Medulla oblongata (tissue), 1 donor: ENCODE measurements around the gene DYNLT1.
"Not testable (repeated sequence)": the region's sequence is repeated elsewhere in the genome, so short reads cannot be mapped to it uniquely, and the experiment has no call there.

Source experiments
- DNase-seq: peaks from one replicate; pipeline ENCODE4 v3.0.0-alpha.2; 2015; ENCODE audit errors: extremely low spot score

Gene DYNLT1

DNA sequence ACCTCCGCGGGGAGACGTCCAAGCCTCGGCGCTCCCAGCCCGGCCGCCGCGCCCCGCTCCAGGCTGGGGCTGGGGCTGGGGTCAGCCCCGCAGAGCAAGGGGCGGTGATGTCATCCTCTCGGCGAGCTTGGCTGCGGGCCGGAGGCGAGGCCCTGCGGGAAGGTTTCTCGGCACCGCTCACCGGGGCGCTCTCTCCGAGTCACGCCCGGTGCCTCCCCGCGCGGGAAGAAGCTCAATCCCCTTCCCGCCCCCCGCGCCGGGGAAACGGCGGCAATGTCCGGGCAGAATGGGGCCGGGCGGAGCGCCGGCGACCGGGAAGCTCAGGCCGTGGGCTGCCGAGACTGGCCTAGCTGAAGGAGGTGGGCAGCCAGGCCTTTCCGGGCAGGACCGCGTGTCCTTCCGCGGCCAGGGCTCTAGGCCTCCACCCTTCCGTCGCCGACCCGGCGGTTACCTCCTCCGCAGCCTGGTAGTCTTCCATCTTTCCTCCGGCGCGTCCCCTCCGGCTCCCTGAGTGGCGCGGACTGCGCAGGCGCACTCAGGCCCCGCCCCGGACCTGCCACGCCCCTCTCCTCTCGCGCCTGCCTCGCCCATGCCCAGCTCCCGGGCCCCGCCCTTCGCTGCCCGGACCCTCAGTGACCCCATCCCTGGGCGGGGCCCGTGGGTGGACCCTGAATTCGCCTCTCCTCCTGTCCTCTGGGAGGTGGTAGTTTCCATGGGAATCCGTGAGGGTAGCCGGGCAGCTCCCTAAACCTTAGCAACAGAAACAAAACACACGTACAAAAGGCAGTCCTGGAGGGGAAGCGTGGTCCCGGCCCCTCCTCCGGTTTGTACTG lies at the start of gene DYNLT1:
DYNLT1 (minus strand) TSS at position 513 of the 833 bp plus-strand sequence; CDS start at position 478, 35 bp downstream.
- peak; percentile 91 for DNase-seq

DNA sequence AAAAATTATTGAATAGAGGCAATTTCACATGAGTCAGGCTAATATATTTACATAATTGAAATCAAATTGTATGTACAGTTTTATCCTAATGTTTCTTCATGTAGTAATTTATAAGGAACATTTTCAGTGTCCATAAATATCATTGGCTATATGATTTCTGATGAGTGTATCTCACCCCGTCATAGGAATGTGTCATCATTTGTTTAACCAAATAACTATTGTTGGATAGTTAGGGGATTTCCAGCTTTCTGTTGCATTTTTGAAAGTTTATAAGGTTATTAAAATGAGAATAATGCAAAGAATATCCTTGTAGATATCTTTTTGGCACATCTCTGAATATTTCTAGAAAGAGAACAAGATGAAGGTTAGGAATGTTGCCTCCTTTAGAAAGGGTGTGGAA lies 44.3 kb upstream of the DYNLT1 start:
- no peak for DNase-seq

DNA sequence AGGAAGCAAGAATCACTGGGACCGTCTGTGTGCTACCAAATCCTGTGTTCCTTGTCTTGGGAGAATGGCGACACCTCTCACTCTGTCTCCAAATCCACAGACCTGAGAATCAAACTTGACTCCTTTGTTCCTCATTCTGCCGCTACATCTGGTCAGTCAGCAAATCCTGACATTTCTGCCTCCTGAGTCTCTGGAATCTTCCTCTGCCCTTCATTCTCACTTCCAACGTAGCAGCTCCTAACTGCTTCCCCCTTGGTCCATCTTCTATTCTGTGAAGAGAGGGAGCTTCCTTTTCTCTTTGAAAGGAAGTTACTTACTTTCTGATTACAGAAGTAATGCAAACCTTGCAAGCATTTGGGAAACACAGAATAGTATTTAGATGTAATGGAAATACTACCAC lies 43.0 kb upstream of the DYNLT1 start:
- DNase-seq, result no peak

DNA sequence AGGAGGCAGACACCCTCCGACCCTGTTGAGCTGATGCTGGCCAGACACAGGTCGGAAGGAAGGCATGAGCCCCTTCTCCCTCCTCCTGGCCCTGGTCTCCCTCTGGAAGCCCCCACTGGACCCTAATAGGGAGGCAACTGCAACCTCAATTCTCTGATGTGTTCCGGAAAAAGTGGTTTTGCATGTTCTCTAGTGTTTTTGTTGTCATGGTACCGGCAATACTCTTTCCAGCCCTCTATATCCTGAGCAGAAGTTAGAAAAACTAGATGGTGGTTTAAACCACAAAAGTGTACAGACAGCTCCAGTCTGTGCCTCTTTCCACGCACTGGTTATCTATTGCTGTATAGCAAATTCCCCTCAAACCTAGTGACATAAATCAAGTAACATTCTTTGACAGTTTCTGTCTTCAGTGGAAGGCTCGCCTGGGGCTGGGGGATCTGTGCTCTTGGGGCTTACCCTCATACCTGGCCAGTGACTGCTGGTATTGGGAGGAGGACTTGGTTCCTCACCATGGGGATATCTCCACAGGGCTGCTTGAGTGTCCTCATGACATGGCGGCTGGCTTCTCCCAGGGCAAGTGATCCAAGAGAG lies 42.3 kb upstream of the DYNLT1 start:
- DNase-seq, result no peak

DNA sequence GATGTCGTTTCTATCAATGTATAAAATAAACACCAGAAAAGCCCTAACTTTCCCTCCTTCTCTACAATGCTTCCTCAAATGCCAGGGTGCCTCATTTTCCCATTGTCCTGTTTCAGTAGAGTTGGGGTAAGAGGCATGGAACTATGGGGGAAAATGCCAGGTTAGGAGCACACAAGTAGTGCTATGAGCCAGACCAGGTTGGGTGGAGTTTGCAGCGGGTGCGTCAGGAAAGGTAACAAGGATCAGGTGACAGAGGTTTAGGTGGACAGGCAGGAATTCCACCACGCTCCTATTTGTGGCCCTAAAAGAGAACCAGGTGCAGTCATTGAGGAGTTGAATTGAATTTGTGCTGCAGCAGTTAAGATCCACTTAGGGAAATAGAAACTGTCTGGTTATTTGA lies 41.8 kb upstream of the DYNLT1 start:
- DNase-seq, result no peak

DNA sequence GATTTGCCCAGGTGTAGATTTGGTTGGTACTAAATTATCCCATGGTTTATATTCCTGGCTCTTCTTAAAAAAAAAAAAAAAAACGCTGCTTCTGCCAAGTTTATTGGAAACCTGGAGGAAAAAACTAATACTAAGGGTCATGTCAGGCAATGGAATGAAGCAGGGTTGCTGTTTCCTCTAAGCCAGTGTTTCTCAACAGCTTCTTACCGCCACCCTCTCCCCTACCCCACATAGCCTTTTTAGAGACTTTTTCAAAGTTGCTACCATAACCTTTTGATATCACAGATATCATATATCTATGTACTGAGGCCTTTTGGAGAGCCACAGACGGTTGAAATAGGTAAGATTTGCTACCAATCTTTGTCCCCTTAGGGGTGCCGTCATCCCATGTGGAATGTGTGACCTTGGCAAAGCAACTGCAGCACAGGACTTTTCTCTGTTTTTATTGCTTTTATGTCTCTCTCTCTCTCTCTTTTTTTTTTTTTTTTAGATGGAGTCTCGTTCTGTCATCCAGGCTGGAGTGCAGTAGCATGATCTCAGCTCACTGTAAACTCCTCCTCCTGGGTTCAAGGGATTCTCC lies 40.3 kb upstream of the DYNLT1 start:
- DNase-seq, result no peak

DNA sequence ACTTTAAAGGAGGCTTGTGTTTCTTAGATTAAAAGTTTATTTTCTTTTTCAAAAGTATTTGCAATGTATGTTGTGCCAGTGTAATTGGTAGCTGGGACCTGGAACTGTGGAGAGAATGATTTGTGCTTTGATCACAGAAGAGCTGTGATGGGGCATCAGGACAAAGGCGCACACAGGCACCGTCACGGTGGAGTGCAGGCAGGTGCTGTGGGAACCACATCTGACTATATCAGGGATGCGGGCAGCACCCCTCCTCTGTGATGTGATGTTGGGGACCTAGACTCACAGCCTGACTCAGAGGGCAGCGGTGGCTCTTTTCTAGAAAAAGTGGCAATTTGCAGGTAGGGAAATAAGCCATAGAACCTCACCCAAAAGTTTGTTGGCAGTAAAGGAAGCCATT lies 39.8 kb upstream of the DYNLT1 start:
- DNase-seq, result no peak

DNA sequence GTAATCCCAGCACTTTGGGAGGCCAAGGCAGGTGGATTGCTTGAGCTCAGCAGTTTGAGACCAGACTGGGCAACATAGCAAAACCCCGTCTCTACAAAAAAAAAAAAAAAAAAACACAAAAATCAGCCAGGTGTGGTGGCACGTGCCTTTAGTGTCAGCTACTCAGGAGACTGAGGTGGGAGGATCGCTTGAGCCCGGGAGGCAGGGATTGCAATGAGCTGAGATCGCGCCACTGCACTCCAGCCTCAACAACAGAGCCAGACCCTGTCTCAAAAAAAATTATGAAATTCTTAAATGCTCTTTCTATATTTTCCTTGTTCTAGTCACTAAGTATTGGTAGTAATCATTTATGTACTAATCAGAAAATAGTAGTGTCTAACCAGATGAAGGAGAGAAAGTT lies 35.9 kb upstream of the DYNLT1 start:
- DNase-seq, result no peak

DNA sequence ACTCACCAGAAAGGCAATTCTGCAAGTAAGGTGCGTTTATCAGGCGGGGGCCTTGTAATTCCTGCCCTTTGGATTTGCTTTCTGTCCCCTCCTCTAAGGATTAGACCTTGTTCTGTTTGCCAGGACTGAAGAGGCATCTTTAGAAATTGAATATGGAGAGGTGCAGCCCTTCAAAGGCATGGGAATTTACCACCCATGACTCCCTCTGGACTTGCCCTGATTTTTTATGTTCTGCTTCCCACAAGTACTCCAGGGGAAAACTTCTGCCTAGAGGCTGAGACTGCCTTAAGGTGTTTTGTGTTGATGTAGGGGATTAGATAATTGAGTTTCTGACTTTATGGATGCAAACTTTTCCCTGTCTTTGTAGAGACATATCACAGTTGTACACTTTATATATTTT lies 35.5 kb upstream of the DYNLT1 start:
- DNase-seq, result no peak

DNA sequence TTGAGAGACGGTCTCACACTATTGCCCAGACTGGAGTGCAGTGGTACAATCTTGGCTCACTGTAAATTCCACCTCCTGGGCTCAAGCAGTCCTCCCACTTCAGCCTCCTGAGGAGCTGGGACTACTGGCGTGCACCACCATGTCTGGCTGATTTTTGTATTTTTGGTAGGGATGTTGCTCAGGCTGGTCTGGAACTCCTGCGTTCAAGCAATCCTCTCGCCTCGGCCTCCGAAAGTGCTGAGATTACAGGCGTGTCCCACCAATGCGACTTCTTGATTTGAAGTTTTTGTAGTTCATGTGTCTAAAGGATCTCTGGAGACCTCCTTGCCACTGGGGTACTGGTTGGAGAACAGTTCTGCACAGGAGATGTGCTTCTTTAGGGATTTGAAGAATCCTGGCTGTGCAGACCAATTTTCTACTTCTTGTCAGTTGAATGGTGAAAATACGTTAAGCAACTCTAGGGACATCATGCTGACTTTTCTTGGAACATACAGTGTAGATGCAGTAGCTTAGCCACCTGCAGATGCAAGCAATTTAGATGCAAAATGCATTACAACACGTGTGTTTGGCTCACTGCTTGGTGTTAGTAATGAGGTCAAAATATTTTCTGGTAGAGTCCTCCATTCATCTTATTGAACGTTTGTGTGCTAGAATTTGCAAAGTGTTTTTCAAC lies 33.5 kb upstream of the DYNLT1 start:
- DNase-seq, result no peak

DNA sequence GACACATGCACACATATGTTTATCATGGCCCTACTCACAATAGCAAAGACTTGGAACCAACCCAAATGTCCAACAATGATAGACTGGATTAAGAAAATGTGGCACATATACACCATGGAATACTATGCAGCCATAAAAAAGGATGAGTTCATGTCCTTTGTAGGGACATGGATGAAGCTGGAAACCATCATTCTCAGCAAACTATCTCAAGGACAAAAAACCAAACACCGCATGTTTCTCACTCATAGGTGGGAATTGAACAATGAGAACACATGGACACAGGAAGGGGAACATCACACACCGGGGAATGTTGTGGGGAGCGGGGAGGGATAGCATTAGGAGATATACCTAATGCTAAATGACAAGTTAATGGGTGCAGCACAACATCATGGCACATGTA lies 32.6 kb upstream of the DYNLT1 start:
- not testable (repeated sequence) for DNase-seq

DNA sequence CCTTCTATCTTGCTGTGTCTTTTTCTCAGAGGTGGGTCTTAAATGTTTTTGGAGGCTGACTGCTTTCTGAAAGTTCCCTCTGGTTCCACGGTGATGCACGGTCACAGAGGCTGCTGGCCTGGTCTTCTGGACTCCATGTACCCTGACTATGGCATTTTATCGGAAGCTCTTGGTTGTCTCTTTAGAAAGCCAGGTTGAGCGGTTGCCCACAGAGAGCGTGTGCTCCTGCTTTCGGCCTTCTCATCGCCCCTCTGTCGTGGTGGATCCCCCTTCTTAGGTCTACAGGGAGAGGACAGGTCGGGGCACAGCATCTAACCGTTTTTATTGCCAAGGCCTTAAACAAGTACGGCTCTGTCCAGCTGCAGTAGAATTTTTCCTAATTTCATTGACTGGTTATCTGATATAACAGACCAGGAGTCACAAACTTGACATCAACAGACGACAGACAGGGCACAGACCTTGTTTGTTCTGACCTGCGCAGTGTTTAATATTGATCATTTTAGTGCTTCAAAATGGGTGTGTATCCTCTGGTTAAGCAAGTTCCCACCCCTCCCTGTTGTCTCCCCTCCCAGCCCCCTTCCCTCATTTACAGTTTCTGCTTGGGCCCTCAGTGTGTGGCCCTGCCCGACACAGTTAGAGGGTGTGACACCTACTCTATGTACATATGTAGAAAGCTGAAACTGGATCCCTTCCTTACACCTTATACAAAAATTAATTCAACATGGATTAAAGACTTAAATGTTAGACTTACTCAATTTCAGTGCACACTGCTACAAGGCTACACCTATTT lies 30.0 kb upstream of the DYNLT1 start:
- no peak for DNase-seq

DNA sequence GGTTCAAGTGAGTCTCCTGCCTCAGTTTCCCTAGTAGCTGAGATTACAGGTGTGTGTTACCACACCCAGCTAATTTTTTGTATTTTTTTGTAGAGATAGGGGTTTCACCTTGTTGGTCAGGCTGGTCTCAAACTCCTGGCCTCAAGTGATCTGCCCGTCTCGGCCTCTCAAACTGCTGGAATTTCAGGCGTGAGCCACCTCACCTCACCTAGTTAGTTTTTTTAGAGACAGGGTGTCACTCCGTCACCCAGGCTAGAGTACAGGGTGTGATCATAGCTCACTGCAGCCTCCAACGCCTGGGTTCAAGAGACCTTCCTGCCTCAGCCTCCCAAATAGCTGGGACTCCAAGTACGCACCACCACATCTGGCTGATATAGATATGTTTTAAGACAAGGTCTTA lies 28.2 kb upstream of the DYNLT1 start:
- DNase-seq, result no peak

DNA sequence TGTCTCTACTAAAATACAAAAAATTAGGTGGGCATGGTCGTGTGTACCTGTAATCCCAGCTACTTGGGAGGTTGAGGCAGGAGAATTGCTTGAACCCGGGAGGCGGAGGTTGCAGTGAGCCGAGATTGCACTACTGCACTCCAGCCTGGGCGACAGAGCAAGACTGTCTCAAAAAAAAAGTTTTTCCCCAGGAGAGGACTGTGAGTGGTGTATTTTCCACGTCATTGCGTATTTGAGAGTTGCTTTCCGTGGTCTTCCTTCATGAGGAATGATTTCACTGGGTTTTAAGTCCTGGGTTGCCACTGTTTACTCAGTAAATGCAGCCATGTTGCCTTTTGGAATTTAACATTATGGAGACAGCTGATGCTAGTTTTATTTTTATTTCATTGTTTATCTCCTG lies 27.6 kb upstream of the DYNLT1 start:
- not testable (repeated sequence) for DNase-seq

DNA sequence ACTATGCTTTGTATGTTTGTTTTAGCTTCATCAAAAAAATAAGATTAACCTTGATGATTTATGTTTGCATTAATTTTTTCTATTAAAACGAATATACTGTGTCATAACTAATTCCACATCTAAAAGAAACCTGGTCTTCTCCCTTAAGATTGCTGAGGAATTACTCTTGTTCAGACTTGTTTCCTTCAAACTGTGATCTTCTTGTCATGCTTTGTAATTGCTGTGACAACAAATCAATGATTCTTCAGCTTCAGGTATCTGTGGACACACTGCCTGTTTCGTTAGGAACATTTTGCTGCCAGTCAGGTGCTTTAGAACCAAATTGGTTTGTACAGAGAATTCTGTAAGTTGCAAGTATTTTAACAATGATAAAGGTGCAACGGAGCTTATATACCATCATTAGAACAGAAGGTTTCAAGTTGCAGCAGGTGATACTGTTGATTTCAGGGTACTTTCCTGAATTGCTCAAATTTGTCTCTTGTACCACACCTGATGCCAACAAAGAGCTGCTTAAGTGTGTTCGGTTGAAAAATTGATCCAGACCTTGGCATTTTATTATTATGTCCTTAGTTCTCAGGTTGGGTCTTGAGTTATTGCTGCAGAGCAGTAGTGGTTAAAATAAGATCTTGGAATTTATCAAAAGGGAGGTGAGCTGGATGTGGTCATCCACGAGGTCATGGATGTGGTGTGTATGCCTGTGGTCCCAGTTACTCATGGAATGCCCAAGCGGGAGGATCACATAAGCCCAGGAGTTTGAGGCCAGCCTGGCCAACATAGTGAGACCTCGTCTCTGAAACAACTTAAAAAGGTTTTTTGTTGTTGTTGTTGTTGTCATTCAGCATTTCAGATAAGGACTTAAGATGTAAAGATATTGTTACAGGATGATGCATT lies 24.8 kb upstream of the DYNLT1 start:
- DNase-seq, result no peak

DNA sequence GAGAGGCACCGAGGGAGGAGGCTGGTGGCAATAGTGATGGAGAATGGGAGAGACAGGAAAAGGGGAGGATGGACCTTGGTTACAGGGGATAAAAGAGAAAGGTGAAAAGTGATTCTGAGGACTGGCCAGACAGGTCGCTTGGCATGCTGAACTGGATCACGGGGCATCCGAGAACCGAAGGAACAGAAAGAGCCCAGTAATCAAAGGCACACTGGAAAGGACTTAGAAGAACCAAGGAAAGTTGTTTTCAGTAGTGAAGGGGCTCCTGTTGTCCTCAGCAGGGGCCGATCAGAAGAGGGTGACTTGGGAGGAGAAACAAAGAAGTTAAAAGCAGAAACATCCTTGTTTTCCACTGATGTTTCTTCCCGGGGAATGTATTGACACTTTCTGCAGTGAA lies 24.2 kb upstream of the DYNLT1 start:
- no peak for DNase-seq

DNA sequence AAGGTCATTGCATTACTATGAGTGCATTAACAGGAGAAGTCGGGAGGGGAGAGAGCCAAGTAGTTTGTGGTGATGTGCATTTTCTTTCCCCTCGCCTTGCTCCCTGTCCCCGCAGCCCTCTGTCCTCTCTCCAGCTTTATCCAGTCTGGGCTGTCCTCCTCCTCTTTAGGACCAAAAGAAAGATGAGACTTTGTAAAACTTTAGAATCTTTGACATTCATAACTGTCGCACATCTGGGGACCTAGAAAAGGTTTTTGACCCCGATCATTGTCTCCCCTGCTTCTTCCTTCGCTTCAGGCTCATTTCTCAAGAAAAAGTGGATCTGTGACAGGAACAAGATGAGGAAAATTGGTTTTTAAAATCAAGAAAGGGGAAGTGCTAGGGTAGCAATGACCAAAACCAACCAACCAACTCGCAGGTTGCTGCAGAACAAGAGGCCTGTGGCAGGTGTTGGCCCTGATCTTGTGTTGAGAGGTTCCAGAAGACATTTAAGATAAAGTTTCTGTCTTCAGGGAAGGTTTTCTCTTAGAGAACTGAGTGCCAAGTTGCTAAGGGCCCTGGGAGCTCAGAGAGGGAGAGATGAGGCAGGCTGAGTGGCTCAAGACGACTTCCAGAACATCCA lies 22.9 kb upstream of the DYNLT1 start:
- no peak for DNase-seq

DNA sequence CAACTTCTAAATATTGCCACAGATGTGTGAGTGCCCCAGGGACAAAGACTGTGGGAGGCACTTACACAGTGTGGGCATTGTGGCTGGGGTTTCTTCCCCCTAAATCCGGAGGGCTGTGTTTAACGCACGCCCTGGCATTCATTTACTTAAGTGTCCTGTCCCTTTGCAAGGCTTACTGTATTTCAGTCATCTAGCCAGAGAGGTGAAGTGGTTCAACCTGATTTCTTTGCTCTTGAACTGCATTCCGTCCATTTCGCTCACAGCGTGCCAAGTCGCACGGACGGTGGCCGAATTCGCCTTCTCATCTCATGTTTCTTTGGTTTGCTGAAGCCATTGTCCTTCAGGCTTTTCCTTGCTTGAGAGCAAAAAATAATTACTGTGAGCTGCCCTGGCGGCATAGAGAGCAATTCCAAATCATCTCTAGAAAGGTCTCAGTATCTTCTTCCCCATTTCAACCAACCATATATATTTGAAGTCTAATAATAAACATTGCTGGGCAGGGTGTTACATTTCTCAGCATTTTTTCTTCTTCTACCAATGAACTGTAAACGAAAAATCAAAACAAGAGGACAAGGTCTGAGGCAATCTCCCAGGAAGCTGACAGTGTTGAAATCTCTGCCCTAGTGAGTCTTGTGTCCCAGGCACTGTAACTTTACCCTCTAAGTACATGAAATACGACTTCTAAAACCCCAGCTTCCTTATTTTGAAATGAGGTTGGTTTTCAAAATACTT lies 22.3 kb upstream of the DYNLT1 start:
- DNase-seq, result peak; percentile 80

DNA sequence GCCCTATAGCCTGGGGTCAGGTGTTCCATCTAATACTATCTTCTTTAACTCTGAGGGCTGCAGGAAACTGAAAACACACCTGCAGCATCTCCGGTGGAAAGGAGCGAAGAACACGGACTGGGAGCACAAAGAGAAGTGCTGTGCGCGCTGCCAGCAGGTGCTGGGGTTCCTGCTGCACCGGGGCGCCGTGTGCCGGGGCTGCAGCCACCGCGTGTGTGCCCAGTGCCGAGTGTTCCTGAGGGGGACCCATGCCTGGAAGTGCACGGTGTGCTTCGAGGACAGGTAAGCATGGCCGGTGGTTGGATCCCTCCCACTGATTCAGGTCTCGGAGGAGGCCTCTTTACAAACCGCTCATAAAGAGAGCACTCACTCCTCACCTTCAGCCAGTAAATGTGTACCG lies 20.8 kb upstream of the DYNLT1 start:
- DNase-seq, result no peak
